HepG2 (cell line): ENCODE results near the gene HOXB2. TPM values are rescaled to one million over a fixed set of nuclear protein-coding genes. Genes with fewer than 3 reads are reported as not detected.

Source experiments
- ATAC-seq: fragments of 200-7000 bp; cut with Tn5 transposase; 3 replicates; pipeline ENCODE4 v1.9.1; 2020; ENCODE audit warnings: mild to moderate bottlenecking, moderate library complexity
- BruUV-seq: library from RNA; stranded (reverse); fragments of 400-500 nt; replicated peaks from 2 replicates; lab custom pipeline; 2021; lab: Mats Ljungman, UMichigan
- CTCF ChIA-PET: fragments of 300-600 bp; formaldehyde crosslinking; extraction: SDS; loops from one replicate; lab custom pipeline; 2021; ENCODE audit warnings: low total read pairs, inconsistent platforms, low intra/inter-chr PET ratio; lab: Yijun Ruan, JAX
- POLR2A ChIA-PET: fragments of 350-600 bp; sonication (Branson Sonifier 250); formaldehyde crosslinking; loops from one replicate; lab custom pipeline; 2020; ENCODE audit warnings: antibody characterized with exemption, inconsistent platforms; lab: Yijun Ruan, JAX
- DNase-seq: peaks from one replicate; pipeline ENCODE4 v3.0.0-alpha.2; 2015; ENCODE audit warnings: low spot score
- FAIRE-seq: peaks from 3 replicates; lab custom pipeline; 2011; peaks lifted over from hg19 to GRCh38; lab: Jason Lieb, UNC
- H2AFZ ChIP-seq: one replicate; pipeline ENCODE4 v1.6.1; 2011; ENCODE audit warnings: low read length, inconsistent platforms
- H3K27ac ChIP-seq: fragments of 300-600 bp; 3 replicates; pipeline ENCODE4 v1.8.0; 2011; ENCODE audit warnings: mixed run types, mild to moderate bottlenecking, mixed read lengths, low read length, inconsistent platforms; ENCODE audit not compliant: insufficient read depth; ENCODE audit errors: extremely low read length
- H3K27me3 ChIP-seq, 2 experiments: fragments of 200-600 bp in 1 of 2; 2 replicates in 1 of 2; 3 replicates in 1 of 2; pipeline versions ENCODE4 v1.6.0 to v1.8.0; 2011; ENCODE audit warnings: low read length in 2 of 2, mild to moderate bottlenecking in 2 of 2, moderate library complexity in 2 of 2, inconsistent platforms in 1 of 2; ENCODE audit not compliant: insufficient read depth in 2 of 2, control insufficient read depth in 1 of 2
- H3K36me3 ChIP-seq, 2 experiments: fragments of 200-600 bp in 1 of 2; replicated peaks in 1 of 2; 2 replicates in 1 of 2; 3 replicates in 1 of 2; pipeline versions ENCODE4 v1.5.1 to v1.8.0; 2011; ENCODE audit warnings: low read length in 2 of 2, inconsistent platforms in 1 of 2; ENCODE audit not compliant: insufficient read depth in 2 of 2, control insufficient read depth in 1 of 2
- H3K4me1 ChIP-seq: 2 replicates; pipeline ENCODE4 v1.5.1; 2012; ENCODE audit warnings: low read length, inconsistent platforms; ENCODE audit not compliant: insufficient read depth
- H3K4me2 ChIP-seq: 2 replicates; pipeline ENCODE4 v1.6.0; 2011; ENCODE audit warnings: low read depth, low read length, inconsistent platforms
- H3K4me3 ChIP-seq, 3 experiments: fragments of 200-600 bp in 1 of 3; sonication (generic), shearing (Covaris generic) in 1 of 3; replicated peaks in 1 of 3; 2 replicates each; pipeline ENCODE4 v1.5.1; 2011 to 2016; ENCODE audit warnings: low read length in 3 of 3, inconsistent platforms in 2 of 3, low read depth in 2 of 3, mild to moderate bottlenecking in 2 of 3, control low read depth in 1 of 3, mixed read lengths in 1 of 3; ENCODE audit not compliant: insufficient read depth in 1 of 3
- H3K79me2 ChIP-seq: one replicate; pipeline ENCODE4 v1.6.1; 2011; ENCODE audit warnings: low read length, inconsistent platforms; ENCODE audit not compliant: insufficient read depth
- H3K9ac ChIP-seq: 2 replicates; pipeline ENCODE4 v1.6.0; 2011; ENCODE audit warnings: mild to moderate bottlenecking, low read depth, low read length, inconsistent platforms; ENCODE audit not compliant: insufficient read depth
- H3K9me3 ChIP-seq: 2 replicates; pipeline ENCODE4 v1.5.1; 2012; ENCODE audit warnings: mild to moderate bottlenecking, low read length
- H4K20me1 ChIP-seq: 2 replicates; pipeline ENCODE4 v1.6.0; 2011; ENCODE audit warnings: inconsistent platforms, mild to moderate bottlenecking, low read length, moderate library complexity; ENCODE audit not compliant: insufficient read depth
- AHR ChIP-seq: IDR thresholded peaks from 2 replicates; pipeline ENCODE4 v1.6.1; 2018; ENCODE audit warnings: missing genetic modification reagents, missing compliant biosample characterization
- DR1 ChIP-seq: sonication (generic); formaldehyde crosslinking; IDR thresholded peaks from 2 replicates; pipeline ENCODE4 v1.8.0; 2021; ENCODE audit warnings: mild to moderate bottlenecking, missing genetic modification reagents, inconsistent platforms
- KDM4B ChIP-seq: sonication (generic); formaldehyde crosslinking; IDR thresholded peaks from 2 replicates; pipeline ENCODE4 v1.4.0; 2020; ENCODE audit warnings: missing genetic modification reagents
- MAFG ChIP-seq: sonication (generic); formaldehyde crosslinking; IDR thresholded peaks from 2 replicates; pipeline ENCODE4 v1.5.1; 2020; ENCODE audit warnings: mild to moderate bottlenecking, missing genetic modification reagents
- MEIS2 ChIP-seq: sonication (generic); formaldehyde crosslinking; IDR thresholded peaks from 2 replicates; pipeline ENCODE4 v1.9.0; 2021; ENCODE audit warnings: mild to moderate bottlenecking, missing genetic modification reagents
- NFIB ChIP-seq: sonication (generic); formaldehyde crosslinking; IDR thresholded peaks from 2 replicates; pipeline ENCODE4 v1.9.0; 2021; ENCODE audit warnings: missing genetic modification reagents, mild to moderate bottlenecking, borderline replicate concordance
- PRPF4 ChIP-seq: fragments of 200-400 bp; formaldehyde crosslinking; IDR thresholded peaks from 2 replicates; pipeline ENCODE4 v1.6.1; 2016; ENCODE audit warnings: low read length, low read depth; ENCODE audit not compliant: poor library complexity, severe bottlenecking
- SMARCE1 ChIP-seq: fragments of 450-650 bp; IDR thresholded peaks from 2 replicates; pipeline ENCODE4 v1.6.1; 2017; ENCODE audit warnings: borderline replicate concordance
- ZIK1 ChIP-seq: sonication (generic); formaldehyde crosslinking; IDR thresholded peaks from 2 replicates; pipeline ENCODE4 v1.5.0; 2020; ENCODE audit warnings: mild to moderate bottlenecking, low read depth, missing genetic modification reagents, borderline replicate concordance
- ZMYM3 ChIP-seq: sonication (generic); formaldehyde crosslinking; IDR thresholded peaks from 2 replicates; pipeline ENCODE4 v1.5.1; 2020; ENCODE audit warnings: mild to moderate bottlenecking, missing genetic modification reagents
- ZNF432 ChIP-seq: sonication (generic); formaldehyde crosslinking; IDR thresholded peaks from 2 replicates; pipeline ENCODE4 v1.5.0; 2020; ENCODE audit warnings: missing genetic modification reagents, mild to moderate bottlenecking, borderline replicate concordance
- WGBS: methylation state at CpG from one replicate; pipeline ENCODE4 v1.1.6; 2017; ENCODE audit warnings: low lambda C conversion rate; 5-methylcytosine and 5-hydroxymethylcytosine counted together
- in situ Hi-C: cut with HindIII; loops from 2 replicates; pipeline ENCODE4 v1.10.0; 2017; ENCODE audit warnings: low pct_unique_long_range_greater_than_20kb; ENCODE audit not compliant: extremely low pct_ligation_motif_present
- intact Hi-C: fragments of 100-400 bp; cut with micrococcal nuclease; formaldehyde crosslinking; loops from one replicate; pipeline ENCODE4 v1.10.0; 2022; ENCODE audit not compliant: unreplicated experiment
- polyA plus RNA-seq, 8 experiments: library from polyadenylated mRNA; depleted of rRNA in 3 of 8; stranded (reverse) in 7 of 8; unstranded in 1 of 8; fragments of >200 nt; fragmentation: Illumina TruSeq in 4 of 8; extraction: Trizol in 4 of 8; gene quantifications; 2 replicates each; pipeline versions ENCODE4 v1.2.1 to v1.2.3, GENCODE V29; 2011 to 2016; ENCODE audit warnings: low read depth in 4 of 8, missing spikeins in 1 of 8, mixed read lengths in 1 of 8; ENCODE audit not compliant: insufficient read depth in 1 of 8
- total RNA-seq, 5 experiments: library from RNA; depleted of rRNA; stranded (reverse); fragments of >200 nt; fragmentation: Illumina TruSeq; extraction: Trizol; gene quantifications; 2 replicates each; pipeline ENCODE4 v1.2.3, GENCODE V29; 2016; ENCODE audit warnings: low read depth in 1 of 5
- TF ChIP-seq, protein P1 (sequence below): sonication (generic); formaldehyde crosslinking; IDR thresholded peaks from 2 replicates; pipeline ENCODE4 v1.5.0; 2020; ENCODE audit warnings: missing genetic modification reagents

Gene HOXB2
- total and polyA plus RNA-seq, 2 of the 13 experiments (the other 11 are each of a cell fraction or from before 2014, with no cell fraction given) = not detected

DNA sequence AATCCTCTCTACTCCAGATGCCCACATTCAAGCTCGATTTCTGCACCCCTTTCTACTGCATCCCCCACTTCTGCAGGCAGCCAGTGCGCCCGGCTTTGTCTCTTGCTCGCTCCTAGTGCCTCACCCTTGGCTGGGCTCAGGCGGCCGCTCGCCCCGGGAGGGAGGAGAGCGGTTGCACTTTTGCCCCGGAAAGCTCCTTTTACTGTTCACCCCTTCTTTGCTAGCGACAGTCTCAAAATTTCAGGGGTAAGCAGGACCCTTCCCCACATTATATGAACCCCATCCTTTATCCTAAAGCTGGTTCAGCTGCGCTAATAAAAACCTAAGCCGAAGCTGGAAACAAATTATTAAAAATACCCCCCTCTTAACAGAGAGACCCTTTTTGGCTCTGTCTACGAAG is 47.7 kb upstream of the HOXB2 start (continued):
- TF ChIP-seq, protein P1, sequence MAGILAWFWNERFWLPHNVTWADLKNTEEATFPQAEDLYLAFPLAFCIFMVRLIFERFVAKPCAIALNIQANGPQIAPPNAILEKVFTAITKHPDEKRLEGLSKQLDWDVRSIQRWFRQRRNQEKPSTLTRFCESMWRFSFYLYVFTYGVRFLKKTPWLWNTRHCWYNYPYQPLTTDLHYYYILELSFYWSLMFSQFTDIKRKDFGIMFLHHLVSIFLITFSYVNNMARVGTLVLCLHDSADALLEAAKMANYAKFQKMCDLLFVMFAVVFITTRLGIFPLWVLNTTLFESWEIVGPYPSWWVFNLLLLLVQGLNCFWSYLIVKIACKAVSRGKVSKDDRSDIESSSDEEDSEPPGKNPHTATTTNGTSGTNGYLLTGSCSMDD = no peak

DNA sequence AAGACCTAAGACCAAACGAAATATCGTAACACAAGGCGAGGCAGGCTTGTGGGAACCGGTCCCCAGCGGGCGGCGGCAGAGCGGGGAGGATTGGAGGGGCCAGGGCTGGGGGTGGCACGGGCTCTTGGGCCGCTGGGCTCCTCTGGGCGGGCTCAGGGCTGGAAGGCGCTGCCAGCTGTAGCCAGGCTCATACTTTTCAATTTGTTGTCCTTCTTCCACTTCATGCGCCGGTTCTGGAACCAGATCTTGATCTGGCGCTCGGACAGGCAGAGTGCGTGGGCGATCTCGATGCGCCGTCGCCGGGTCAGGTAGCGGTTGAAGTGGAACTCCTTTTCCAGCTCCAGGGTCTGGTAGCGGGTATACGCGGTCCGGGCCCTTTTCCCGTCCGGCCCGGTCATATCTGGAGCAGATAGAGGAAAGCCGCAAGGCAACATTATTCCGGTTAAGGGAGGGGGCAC is 47.2 kb upstream of the HOXB2 start:
- CTCF ChIA-PET = no interaction called here
- in situ Hi-C loops = no loop called here

More for the DNA sequence above, 47.2 kb upstream of the HOXB2 start:
- POLR2A ChIA-PET = no interaction called here
- Histone ChIP-seq H3K9ac (no peak overlapping the region), H3K4me1 (0 out of 2 replicates have a peak, but pooled peaks cover 6% of the 10 kb centered on the region), H4K20me1 (no peaks in the 10 kb centered on the region; the same call in 1 of the 2 replicates), H2AFZ (no peak overlapping the region), H3K4me2 (no peak overlapping the region), H3K27ac (no peak overlapping the region), H3K27me3 (peaks cover 44 to 91% of the 10 kb centered on the region in 2 experiments), H3K79me2 (no peaks in the 10 kb centered on the region), H3K36me3 (no peaks in the 10 kb centered on the region), H3K4me3 (no peak overlapping the region), H3K9me3 (no peaks in the 10 kb centered on the region)
- FAIRE-seq (no peak), DNase-seq (no peak), ATAC-seq (no peak)
- intact Hi-C loops = no loop called here
- WGBS = 51% methylated on average over 27 of the region's 33 CpGs
- BruUV-seq = no TSS peak
- TF ChIP-seq ZNF432 (no peak), PRPF4 (no peak), NFIB (CRISPR knock-in tag) (no peak), AHR (CRISPR knock-in tag) (no peak), KDM4B (CRISPR knock-in tag) (no peak), DR1 (CRISPR knock-in tag) (no peak), MAFG (CRISPR knock-in tag) (no peak), MEIS2 (CRISPR knock-in tag) (no peak), SMARCE1 (no peak), ZMYM3 (CRISPR knock-in tag) (no peak), ZIK1 (no peak)
